NCI-H2171 (cell line): ENCODE results near the gene MRPL33.

Source experiments
- DNase-seq: peaks from one replicate; lab custom pipeline; 2025; lab: John Stamatoyannopoulos, UW

The MRPL33 gene

DNA sequence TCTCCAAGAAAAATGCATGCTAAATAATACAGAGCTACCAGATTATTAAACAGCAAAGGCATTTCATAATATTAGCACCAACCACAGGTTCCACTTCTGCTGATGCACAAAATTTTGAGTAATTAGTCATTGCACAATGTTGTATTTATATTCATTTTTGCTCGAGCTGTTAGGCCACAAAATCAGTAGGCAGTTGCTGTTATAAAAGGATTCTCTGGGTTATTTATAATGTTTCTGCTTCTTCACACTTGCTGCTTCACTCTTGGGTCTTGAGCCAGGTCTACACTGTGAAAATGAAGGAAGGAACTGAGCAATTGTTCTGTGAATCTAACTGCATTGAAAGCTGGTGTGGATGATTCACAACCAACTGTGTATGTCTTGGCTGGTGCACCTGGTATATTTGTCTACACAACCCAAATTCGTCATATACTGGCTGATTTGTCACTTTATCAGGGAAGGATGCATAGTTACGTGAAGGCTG is 38.3 kb downstream of the MRPL33 start:
- no peak for DNase-seq

DNA sequence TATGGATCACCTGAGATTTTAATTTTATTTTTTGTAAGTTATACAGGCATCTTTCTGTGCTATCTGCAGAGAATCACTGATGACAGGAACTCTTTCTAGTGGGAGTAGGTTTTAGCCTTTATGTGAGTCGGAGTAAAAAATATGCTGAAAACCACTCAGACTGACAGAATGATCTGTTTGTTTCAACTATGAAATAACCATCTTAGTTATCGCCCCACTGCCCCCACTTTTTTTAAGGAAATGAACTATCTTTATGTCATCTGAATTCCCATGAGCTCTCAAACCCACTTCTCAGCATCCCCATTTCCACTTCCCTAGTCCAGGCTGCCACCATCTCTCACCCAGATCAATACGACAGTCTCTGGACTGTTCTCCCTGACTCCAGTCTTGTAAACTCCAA is 38.9 kb downstream of the MRPL33 start:
- DNase-seq = no peak

DNA sequence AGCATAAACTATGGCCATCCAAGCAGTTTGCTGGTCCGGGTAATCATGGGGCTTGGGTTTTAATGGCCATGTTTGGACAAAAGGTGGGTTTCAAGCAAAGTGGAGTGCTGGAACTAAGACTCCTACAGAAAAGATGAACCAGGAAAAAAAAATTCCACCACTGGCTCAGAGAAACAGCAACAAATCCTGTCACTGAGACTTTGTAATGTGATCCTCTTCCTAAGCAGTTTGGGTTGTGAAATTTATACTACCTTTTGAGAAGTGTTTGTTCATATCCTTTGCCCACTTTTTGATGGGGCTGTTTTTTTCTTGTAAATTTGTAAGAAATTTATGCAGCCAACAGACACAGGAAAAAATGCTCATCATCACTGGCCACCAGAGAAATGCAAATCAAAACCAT is 40.2 kb downstream of the MRPL33 start:
- DNase-seq = no peak

DNA sequence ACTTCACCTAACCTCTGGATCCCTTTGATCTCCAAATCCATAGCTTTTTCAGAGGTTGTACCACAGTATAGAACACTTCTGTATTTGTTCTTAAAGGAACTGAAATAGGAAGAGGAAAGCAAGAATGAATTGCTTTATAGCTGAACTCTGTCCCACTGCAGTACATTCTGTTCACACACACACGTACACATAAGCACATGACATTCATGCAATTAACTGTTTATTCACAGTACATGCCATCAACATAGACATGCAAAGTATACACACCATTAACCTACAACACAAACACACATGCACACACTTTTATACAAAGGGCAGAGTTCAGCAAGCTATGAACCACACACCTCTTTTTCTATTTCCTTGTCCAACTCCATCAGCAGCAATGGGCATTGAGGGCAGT is 43.2 kb downstream of the MRPL33 start:
- DNase-seq = no peak

DNA sequence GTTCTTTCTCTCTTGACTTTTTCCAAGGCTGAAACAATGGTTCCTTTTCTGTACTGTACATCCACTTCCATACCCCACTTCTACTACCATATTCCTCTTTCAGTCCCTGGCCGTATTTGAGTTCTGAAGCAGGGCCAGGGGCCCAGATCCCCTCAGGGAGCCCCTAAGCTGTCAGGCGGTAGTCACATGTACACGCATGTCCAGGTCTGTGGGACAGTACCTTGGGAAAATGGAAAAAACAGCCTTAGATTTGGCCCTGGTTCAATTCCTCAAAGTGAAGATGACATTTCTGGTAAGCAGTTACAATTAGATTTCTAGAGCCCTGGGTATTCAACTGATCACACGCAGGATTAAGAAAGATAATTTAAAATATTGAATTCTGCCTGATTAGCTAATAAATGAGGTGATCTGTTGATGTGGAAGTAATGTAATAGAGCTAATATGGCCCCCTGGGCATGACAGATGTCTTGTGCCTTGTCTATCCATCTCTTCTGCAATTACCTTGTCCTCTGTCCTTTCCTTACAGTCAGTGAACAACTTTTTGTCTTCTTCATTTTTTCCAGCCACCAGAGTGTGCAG is 44.4 kb downstream of the MRPL33 start:
- DNase-seq = no peak

DNA sequence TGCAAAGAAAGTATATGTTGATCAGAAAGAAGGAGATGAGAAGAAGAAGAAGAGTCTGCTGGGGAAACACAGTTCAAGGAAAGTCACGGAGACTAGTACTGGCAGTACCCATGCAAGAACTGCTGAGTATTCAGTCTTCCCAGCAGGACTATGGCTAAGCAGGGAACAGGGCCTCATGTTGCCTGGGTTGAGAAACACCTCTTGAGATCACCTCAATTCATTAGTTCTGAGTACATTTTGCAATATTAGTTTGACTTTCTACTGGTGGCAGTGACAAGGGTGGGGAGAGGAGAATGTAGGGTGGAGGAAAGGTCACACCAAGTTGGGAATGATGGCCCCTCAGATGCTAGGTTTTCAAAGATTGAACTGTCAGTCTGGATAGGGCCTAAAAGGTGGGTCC is 50.5 kb downstream of the MRPL33 start:
- DNase-seq = no peak

DNA sequence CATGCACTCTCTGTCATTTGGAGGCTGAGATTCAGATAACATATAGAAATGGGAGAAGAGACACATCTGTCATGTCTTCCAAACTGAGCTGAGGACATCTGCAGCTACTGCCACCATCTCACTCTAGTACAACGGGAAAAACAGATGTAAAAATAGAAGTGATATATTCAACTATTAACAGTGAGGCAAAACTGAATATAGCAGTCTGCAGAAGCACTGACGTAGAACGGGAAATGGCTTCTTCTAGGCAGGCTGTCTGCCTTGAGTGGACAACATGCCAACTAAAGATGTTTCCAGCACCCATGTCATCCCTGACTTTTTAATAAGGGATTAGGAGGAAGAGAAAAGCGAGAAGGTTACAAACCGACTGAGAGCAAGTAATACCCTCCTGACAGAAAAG is 51.6 kb downstream of the MRPL33 start:
- DNase-seq = no peak

DNA sequence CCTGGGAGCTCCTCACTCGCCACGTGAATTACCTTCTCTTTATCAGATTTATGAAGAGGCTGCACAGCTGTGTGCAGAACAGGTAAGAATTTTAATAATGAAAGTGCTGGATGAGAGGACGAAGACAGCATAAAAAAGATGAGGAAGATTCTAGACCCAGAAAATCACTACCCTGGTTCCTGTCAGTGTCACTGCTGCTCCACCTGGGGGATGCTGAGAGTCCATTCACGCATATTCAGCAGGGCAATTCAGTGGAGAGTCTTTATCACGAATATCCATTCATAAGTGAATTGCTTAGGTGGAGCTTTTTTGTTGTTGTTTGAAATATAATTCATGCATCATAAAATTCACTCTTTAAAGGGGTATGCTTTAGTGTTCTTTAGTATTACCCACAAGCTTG is 52.0 kb downstream of the MRPL33 start:
- DNase-seq = no peak

DNA sequence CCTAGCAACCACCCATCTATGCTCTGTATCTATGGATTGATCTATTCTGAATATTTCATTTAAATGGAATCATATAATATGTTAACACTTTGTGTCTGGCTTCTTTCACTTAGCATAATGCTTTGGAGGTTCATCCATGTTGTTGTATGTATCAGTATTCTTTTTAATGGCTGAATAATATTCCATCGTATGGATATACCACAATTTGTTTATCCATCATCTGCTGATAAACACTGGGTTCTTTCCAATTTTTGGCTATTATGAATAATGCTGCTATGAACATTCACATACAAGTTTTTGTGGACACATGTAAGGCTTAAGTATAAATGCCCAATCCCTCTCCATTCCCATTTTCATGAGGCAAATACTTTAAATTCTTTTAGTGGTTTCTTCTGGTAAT is 52.9 kb downstream of the MRPL33 start:
- no peak for DNase-seq

DNA sequence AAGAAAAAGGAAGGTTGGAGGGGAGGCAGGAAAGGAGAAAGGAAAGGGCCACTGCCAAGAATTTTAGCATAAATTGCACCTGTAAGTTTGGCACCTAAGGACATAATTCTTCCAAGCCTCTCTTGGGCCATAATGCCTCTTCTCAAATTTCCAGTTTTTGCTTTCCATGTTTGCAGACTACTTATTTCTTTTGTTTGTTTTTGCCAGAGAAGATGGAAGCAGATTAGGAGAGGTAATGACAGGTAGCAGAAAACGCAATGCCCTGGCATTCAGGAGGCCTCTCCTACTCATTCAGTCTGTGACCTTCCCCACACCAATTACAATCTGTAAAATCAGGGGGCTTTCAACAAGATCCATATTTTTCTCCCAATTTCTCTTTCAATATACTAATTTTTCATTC is 56.8 kb downstream of the MRPL33 start:
- DNase-seq = no peak
